HG03442 (cell line): Measurements from ENCODE around the gene PIR.

ENCODE experiments used
- ATAC-seq: cut with Tn5 transposase; IDR thresholded peaks from one replicate; pipeline ENCODE4 v1.9.1; 2021; ENCODE audit warnings: mild to moderate bottlenecking, moderate library complexity; ENCODE audit not compliant: unreplicated experiment

Gene PIR

DNA sequence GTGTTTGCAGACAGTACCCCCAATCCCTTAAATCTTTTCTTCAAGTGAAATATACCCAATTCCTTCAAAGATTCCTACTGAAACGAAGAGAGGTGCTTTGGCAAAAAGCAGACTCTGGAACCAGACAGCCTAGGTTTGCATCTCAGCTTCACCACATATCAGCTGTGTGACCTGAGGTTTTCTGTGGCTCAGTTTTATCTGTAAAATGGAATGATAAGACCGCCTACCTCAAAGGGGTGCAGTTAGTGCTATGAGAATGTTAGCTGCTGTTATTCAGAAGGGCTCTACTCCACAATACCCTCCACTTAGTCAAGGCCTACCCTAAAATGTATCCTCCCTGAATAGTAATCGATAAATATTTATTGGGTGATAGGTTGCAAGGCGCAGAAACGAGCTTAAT is 664 bp downstream of the PIR start:
- ATAC-seq, result no peak

DNA sequence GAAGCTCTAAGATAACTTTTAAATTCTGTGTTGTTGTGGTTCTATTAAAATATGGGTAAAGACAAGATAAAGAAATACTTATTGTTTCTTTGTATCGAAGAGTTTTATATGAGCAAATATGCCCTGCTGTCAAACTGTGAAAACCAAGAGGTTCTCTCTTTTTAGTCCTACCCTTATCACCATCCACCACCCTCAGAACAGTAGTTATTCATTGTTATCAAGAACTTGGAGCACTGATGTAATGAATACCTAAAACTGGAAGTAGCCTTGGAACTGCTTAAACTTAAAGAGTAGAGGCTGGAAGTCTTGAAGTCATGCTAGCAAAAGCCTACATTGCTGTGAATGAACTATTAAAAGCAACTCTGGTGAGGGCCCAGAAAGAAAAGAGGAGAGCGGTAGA is 9.2 kb downstream of the PIR start:
- no peak for ATAC-seq

DNA sequence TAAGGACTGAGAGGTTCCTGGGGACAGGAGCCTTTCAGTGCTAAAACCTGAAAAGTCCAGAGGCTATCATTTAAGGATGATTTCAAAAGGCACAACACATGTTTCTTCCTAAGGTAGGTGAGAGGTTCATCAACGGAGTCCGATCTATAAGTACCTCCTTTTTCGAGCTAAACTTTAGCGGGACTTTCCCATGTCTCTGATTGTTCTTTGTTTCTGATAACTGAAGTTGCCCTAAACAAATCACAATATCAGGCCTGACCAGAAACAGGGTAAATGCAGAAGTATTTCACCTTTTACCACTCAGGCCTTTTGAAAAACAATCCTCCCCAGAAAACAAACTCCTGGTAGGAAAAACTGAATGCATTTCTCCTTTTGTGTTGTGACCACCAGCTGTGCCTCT is 17.6 kb downstream of the PIR start:
- no peak for ATAC-seq

DNA sequence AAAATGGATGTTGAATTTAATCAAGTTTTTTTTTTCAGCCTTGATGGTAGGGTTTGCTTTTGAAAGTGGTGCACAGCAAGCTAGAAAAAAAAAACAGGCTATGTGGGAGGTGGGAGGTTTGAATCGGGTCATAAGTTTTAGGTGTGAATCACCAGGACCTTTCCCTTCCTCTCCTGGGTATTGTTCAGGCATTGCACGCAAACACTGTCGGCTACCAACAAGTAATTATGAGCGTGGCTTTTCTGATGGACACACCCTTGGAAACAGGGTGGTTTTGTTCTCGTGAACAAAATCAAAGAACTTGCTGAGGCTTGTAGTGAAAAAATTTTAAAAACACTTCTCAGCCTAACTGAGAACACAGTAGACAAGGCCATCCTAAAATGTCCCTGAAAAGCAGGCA is 18.1 kb downstream of the PIR start:
- ATAC-seq, result no peak

DNA sequence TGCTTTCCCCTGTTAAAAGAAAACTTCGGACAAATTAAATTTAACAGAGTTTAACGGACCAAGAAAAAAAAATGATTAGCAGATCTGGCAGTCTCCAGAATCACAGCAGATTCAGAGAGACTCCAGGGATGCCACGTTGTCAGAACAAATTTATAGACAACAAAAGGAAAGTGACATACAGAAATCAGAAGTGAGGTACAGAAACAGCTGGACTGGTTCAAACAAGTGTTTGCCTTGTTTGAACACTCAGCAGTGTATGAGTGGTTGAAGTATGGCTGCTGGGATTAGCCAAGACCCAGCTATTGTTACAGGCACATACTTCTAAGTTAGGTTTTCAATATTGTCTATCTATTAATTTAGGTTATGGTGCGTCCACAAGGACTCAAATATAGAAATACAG is 19.1 kb downstream of the PIR start:
- ATAC-seq, result no peak

DNA sequence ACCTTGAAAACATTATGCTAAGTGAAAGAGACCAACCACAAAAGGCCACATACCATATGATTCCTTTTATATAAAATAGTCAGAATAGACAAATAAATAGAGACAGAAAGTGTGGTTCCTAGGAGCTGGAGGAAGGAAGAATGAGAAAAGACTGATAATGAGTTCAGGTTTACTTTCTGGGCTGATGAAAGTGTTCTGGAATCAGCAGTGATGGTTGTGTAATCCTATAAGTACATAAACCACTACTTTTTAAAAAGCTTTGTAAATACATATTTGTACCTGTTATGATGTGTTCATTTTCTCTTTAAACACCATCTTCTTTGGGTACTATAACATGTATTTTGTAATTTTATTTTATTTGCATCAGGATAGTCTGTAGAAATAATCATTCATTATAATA is 20.6 kb downstream of the PIR start:
- no peak for ATAC-seq

DNA sequence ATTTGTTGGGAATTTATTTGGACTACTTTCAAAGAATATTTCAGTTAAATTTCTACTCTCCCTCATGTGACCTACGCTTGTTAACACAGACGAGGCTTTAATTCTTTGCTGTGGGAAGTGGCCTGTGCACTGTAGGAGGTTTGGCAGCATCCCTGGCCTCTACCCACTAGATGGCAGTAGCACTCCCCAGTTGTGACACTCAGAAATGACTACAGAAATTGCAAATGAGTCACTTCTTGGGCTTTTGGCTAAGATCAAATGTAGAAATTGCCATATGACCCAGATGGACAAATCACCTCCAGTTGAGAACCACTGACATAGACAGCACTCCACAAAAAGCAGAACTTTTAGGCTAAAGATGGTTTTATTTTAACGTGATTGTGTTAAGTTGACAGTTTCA is 22.1 kb downstream of the PIR start:
- peak; percentile 77 for ATAC-seq

DNA sequence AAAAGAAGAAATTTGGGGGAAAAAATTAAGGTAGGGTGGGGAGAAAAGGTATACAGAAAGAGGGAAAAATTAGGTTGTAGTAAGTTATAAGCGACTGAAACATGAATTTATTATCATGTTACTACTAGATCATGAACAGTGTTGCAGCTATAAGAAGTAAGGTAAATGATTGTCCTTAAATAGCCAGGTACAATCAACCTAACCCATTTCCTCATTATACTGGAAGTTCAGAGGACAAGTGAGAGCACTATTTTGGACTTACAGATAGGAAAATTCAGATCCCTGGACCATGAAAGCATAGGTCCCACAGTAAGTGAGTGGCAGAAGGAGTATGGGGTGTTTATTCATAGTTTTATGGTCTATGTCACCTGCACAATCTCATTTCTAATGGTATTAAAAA is 23.5 kb downstream of the PIR start:
- ATAC-seq, result no peak

DNA sequence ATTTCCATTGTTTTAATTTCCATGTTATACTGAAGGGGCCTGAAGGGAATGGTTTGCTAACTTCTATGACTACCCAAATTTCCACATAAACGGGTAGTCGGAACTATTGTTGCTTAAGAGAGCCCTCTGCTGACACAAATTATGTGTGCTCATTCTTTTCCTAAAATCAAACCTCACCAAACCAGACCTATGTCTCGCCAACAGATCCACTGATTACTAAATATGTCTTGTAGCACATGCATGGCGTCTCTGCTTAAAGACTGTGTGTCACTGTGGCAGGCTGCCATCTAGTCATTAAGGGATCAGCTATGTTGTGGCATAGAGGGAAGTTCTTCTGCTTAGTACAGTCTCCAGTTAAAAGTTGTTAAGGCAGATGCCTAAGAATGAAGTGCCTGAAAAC is 25.1 kb downstream of the PIR start:
- ATAC-seq, result no peak

DNA sequence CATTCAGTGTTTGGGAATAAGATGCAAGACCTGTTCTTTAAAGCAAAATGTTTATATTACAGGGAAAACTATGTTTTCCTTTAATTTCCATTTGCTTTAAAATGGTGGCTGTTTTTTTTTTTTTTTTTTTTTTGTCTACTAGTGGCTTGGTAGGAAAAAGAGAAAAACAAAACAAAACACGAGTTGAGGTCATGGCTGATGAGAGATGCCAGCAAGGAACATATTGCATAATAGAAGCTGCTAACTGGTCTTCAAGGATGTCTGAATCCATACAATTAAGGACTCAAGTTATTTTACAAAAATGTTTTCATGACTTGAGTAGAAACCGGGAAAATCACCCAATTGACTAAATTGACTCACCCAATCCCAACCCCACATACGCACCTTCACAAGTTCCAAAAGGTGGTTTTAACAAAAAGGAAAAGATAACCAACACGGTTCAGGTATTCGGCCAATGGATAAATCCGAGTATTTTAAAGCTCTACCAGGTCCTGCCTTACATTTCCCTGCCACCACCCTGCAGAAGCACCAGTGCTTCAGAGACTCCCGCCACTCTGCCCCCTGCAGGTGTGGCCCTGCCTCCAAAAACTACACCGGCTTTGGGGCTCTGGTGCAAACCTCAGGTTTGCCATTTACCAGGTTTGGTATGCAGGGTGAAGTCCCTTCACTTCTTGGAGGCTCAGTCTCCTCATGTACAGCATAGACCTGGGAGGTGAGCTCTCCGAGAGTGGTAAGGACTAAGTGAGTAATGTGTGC is 27.1 kb downstream of the PIR start:
- ATAC-seq, result no peak

DNA sequence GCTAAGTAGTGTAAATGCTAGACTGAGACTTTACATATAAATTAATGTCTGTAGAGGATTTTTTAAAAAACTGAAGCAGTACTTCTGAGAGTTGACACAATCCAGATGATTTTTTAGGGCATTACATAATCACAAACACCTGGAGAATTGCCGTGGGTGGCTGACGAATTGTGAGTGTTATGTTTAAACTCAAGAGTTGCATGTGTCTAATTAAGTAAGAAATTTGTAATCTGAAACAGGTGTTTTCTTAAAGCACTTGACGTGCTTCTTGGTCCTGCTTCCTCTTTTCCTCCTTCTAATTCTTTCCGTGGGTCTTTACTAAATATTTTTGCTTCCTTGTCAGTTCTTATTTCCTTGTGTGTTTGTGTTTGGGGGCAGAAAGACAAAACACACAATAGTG is 27.8 kb downstream of the PIR start:
- ATAC-seq, result peak; percentile 71

DNA sequence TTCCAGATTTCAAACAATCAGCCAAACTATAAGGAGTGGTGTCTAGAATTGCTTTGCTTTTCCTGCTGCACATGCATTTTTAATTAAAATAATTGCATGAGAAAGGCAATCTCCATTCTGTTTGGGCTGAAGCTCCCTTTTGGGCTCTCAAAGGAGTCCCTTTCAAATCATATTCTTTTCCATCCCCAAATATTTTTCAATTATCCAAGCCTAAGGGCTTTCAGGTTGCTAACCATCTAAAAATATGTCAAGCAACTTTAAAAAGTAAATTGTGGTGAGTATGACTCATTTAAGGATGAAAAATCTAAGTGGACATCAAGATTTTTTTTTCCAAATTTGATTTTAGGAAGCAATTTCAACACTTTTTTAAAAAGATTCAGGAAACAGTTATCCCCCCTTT is 28.4 kb downstream of the PIR start:
- no peak for ATAC-seq

DNA sequence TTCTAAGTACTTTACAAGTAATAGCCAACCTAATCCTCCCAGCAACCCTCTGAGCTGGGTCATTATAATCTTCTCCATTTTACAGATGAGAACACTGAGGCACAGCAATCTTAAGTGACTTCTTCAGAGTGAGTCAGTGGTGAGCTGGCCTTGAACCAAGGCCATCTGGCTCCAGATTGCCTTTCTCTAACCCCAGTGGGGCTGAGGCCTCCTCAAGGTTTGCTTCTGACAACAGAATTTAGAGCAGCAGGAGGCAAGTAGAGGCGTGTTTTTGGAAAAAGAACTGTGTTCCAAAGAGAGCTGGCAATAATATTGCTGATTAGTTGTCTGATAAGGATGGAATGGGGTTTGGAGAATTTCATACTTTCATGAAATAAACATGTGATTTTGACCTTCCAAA is 41.2 kb downstream of the PIR start:
- no peak for ATAC-seq

DNA sequence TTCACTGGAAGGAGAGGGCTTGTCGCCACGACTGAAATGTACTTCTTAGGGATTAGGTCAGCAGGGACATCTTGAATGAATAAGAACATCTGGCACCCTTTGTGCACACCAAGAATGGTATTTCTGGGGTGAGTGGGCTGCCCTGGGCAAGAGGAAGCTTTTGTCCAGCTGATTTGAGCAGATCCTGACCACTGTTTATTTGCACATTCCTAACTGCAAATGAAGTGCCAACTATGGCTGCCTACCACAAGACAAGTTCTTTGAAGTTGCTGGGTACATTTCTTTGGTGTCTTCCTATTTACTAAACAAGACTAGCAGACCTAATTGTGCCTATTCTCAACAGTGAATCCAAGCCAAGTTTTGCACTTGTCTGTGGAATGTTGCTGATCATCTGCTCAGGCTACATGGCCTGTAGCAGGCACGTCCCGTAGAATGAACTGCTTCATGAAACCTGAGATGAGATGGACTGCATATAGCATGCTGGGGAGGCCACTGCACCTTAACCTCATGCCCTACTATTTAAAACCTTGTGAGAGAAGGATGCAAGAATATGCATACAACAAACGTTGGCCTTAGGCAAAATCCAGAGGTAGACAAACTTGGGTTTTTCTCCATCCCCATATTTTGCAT is 45.0 kb downstream of the PIR start:
- ATAC-seq, result no peak

DNA sequence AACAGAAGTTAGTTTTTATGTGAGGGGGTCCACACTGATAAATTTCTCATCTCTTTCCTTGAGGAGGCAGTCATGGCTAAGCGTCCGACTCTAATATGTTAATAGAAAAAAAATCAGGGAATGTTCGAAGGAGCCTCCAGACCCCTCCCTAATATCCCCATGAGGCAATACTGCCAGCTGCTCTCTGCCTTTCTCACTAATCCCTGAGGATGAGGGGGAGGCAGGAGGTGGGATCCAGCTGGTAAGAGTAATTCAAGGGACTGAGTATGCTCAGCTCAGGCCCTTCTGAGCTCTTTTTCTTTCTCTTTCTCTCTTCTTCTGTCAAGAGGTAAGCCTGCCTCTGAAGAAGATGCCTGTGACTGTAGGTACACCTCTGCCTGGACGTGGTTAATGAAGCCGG is 51.7 kb downstream of the PIR start:
- ATAC-seq, result no peak

DNA sequence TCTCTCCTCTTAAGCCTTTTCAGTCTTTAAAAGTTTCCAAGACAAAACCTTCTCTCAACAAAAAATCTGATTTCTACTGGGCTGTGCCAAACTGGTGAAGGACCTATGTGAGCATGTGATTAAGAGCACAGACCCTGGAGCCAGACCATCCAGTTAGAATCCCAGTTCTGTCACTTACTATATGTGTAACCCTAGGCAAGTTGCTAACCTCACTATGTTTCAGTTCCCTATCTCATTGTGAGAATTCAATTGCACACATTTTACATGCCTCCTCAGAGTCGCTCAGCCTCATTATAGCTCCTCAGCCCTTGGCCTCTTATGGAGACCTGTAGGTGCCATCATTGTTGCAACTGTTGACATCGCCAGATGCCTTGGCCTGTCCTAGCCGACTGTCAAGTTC is 54.8 kb downstream of the PIR start:
- peak; percentile 91 for ATAC-seq

DNA sequence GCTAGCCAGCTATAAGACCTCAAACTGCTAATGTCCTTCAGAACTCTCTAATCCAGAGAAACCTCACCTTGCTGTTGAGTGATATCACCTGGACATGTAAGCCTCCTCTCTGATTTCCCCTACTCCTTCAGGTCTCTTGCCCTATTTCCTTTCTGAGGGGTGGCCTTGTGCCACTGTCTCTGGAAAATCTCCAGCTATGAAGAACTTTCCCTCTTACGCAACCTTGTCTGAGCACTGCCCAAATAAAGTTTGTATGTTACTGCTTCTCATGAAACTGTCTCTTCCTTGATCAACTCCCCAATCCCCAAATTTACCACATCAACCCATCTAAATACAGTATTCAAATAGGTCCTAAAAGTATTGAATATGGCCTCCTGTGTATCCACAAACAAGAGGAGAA is 55.4 kb downstream of the PIR start:
- no peak for ATAC-seq

DNA sequence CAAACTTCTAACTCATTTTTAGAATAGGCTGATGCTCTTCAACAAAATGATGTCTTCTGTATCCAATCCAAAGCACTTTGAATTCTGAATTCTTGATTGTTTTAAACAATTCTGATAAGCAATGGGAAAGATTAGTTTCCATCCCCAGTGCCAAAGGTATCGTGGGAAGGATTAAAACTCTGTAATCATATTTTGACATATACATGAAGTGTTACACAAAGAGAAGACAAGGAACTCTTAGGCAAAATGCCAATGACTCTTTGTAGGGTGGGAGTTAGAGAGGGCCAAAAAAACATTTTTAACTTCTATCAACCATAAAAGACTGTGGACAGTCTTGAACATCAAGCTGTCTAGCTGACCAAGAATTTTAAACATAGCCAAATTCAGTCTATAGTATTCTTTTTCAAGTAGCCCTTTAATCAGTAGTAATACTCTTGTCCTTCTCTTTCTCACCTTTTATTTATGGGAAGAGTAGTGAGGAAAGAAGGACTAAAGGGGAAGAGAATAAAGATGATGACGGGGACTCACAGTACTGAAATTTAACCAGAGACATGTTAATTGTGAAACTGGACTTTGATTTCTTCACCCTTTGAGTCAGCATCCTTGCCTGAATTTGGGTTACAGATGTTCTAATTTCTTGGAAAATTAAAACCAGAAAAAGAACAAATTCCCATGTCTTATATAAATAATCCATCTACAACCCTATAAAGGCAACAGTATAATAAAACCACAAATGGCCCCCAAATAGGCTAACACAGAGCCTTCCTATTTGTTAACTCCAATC is 57.1 kb downstream of the PIR start:
- ATAC-seq, result no peak

DNA sequence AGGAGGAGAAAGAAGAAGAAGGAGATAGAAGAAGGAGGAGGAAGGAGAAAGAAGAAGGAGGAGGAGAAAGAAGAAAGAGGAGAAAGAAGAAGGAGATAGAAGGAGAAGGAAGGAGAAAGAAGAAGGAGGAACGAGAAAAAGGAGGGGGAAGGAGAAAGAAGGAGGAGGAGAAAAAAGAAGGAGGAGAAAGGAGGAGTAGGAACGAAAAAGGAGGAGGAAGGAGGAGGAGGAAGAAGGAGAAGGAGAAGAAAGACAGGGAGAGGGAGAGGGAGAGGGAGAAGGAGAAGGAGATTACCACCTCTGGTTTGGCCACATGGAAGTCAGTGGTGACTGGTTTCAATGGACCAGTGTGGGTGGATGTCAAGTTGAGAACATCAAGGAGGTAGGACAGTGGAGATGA is 58.9 kb downstream of the PIR start:
- no peak for ATAC-seq

DNA sequence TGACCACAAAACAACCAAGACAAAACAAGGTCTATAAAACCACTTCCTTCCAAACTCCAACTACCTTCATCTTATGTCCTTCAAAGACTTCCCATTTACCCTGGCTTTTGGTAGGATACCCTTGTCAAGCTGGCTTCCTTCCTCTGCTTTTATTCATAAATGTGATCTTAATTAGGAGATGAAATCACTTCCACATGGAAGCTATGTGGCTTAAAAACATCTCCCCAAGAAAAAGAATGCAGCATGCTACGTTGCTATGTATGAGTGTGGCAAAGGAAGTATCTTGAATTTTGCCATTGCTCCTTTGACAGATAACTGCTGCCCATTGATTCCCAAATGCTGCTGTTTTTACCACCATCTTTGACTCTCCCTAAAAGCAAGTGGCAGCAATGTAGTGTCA is 62.5 kb downstream of the PIR start:
- no peak for ATAC-seq

DNA sequence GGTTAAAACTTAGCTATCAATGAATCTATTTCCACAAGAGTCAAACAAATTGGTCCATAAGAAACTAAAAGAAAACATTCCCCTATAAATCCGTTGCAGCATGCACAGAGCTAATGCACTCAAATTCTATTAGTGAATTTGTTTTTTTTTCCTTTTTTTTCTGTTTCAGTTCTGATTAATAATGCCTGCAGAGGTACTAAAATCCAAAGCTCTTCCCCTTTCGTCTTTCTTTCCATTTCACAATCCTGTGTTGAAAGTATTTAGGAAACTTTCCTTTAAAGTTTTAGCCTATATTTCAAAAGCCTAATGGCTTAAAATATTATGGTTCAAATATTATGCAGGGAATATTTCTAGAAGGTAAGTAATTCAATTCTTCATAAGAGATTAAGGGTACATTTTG is 63.1 kb downstream of the PIR start:
- ATAC-seq, result no peak

DNA sequence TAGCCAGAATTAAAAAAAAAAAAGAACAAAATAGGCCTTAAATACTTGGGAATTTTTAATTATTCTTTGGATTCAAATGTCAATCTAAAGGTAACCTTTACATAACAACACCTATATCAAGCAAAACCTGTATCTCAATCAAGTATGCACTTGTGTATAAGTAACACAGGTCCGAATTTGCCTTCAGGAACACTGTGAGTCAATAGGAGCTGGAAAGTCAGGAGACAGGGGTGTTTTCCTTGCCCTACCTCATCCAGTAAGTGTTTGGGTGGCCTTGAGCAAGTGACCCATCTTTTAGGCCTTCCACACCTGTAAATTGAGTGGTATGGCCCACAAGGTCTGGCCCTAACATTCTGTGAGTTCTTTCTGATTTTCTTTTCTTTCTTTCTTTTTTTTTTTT is 68.1 kb downstream of the PIR start:
- ATAC-seq, result no peak
